ENCODE results near the gene TFCP2L1. TPM values are rescaled to one million over a fixed set of nuclear protein-coding genes. Genes with fewer than 3 reads are reported as not detected.

The TFCP2L1 gene
- total RNA-seq, 1 experiment from 2014 or later, result 29.8 TPM

- BruUV-seq (replicated peaks), result no TSS peak
- TF ChIP-seq CTCF (IDR thresholded peaks at IDR 0.05; ENCODE audit: unreplicated experiment), result no peak
- Mint-ChIP-seq H3K27ac (ENCODE audit: unreplicated experiment) (no peak overlapping the region), H3K4me1 (ENCODE audit: low read depth, unreplicated experiment) (no peaks in the 10 kb centered on the region), H3K36me3 (ENCODE audit: insufficient read depth, unreplicated experiment) (peaks cover 14% of the 10 kb centered on the region), H3K4me3 (ENCODE audit: low read depth, unreplicated experiment) (no peak overlapping the region), H3K9me3 (ENCODE audit: low read depth, unreplicated experiment) (no peaks in the 10 kb centered on the region), H3K27me3 (ENCODE audit: unreplicated experiment) (no peaks in the 10 kb centered on the region)
- no peak for DNase-seq
- CTCF ChIA-PET, result no interaction called here
- intact Hi-C loops (cut with micrococcal nuclease; ENCODE audit: unreplicated experiment), result no loop called here
These were observed 41.1 kb downstream of the TFCP2L1 start for GRCh38 chr2:121243821-121244460.

- no peak for DNase-seq
- BruUV-seq (replicated peaks), result no TSS peak
- Mint-ChIP-seq H3K27me3 (ENCODE audit: unreplicated experiment) (no peaks in the 10 kb centered on the region), H3K27ac (ENCODE audit: unreplicated experiment) (no peak overlapping the region), H3K9me3 (ENCODE audit: low read depth, unreplicated experiment) (no peaks in the 10 kb centered on the region), H3K4me1 (ENCODE audit: low read depth, unreplicated experiment) (no peaks in the 10 kb centered on the region), H3K4me3 (ENCODE audit: low read depth, unreplicated experiment) (no peak overlapping the region), H3K36me3 (ENCODE audit: insufficient read depth, unreplicated experiment) (peaks cover 14% of the 10 kb centered on the region)
- intact Hi-C loops (cut with micrococcal nuclease; ENCODE audit: unreplicated experiment), result no loop called here
- no peak for TF ChIP-seq CTCF (IDR thresholded peaks at IDR 0.05; ENCODE audit: unreplicated experiment)
- CTCF ChIA-PET, result no interaction called here
These were observed 42.0 kb downstream of the TFCP2L1 start for GRCh38 chr2:121242976-121243375.

DNA sequence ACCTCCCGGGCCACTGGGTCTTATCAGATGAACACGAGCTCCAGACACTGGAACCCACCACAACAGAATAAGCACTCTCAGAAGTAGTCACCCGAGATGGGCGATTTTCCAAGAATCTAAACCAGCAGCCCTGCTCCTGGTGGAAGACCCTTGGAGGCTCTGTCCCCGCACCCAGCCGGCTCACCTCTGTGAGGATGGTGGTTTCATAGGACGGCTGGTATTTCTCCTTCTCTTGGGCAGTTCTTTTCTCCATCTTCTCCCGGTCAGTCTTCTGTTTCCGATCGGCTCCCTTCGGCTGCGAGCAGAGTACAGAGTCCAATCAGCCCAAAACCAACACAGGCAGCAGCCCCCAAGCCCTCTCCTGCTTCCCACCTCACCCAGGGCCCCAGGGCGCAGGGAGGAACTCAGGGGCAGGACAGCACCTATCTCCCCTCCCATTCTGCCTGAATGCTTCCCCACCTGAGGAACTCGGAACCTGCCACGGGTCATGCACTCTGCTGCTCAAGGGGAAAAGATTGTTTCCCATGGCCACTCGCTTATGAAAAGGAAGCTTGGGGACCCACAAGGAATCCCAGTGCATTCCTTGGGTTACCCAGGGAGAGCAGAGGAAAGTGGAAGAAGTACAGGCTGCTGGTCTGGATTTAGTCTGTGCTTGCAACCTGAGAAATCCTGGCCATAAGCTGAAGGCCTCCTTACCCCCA lies 42.7 kb downstream of the TFCP2L1 start:
- H3K4me1 Mint-ChIP-seq (ENCODE audit: low read depth, unreplicated experiment), result no peaks in the 10 kb centered on the region
- no peaks in the 10 kb centered on the region for H3K9me3 Mint-ChIP-seq (ENCODE audit: low read depth, unreplicated experiment)
- no peak overlapping the region for H3K4me3 Mint-ChIP-seq (ENCODE audit: low read depth, unreplicated experiment)
- no peak overlapping the region for H3K27ac Mint-ChIP-seq (ENCODE audit: unreplicated experiment)
- BruUV-seq (replicated peaks), result no TSS peak
- intact Hi-C loops (cut with micrococcal nuclease; ENCODE audit: unreplicated experiment), result no loop called here
- peaks cover 18% of the 10 kb centered on the region for H3K36me3 Mint-ChIP-seq (ENCODE audit: insufficient read depth, unreplicated experiment)
- no peak for TF ChIP-seq CTCF (IDR thresholded peaks at IDR 0.05; ENCODE audit: unreplicated experiment)
- H3K27me3 Mint-ChIP-seq (ENCODE audit: unreplicated experiment), result no peaks in the 10 kb centered on the region
- CTCF ChIA-PET, result interaction anchor here (0.6 kb wide), 2 partner anchors 48 to 70 kb away, joined by 3 to 5 read pairs; no protein-coding TSS in a partner anchor
- no peak for DNase-seq

DNA sequence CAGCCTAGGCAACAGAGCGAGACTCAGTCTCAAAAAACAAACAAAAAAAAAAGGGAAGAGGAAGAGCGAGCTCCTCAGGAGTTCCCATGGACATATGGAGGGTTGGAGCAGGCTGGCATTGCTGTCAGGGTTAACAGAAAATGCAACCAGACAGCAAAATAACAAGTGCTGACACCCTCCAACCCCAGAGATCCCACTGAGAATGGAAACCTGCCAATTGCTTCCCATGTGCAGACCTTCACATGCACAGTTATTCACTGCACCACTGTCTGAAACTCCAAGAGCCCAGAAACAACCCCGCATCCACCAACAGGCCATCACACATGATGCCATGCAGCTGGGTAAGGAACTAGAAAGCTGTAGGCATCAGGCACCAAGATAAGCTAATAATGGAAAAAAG lies 43.5 kb downstream of the TFCP2L1 start:
- H3K4me1 Mint-ChIP-seq (ENCODE audit: low read depth, unreplicated experiment), result no peaks in the 10 kb centered on the region
- no peak for DNase-seq
- BruUV-seq (replicated peaks), result no TSS peak
- H3K4me3 Mint-ChIP-seq (ENCODE audit: low read depth, unreplicated experiment), result no peak overlapping the region
- H3K27ac Mint-ChIP-seq (ENCODE audit: unreplicated experiment), result no peak overlapping the region
- TF ChIP-seq CTCF (IDR thresholded peaks at IDR 0.05; ENCODE audit: unreplicated experiment), result no peak
- H3K36me3 Mint-ChIP-seq (ENCODE audit: insufficient read depth, unreplicated experiment), result peaks cover 21% of the 10 kb centered on the region
- intact Hi-C loops (cut with micrococcal nuclease; ENCODE audit: unreplicated experiment), result no loop called here
- no peaks in the 10 kb centered on the region for H3K9me3 Mint-ChIP-seq (ENCODE audit: low read depth, unreplicated experiment)
- H3K27me3 Mint-ChIP-seq (ENCODE audit: unreplicated experiment), result no peaks in the 10 kb centered on the region
- CTCF ChIA-PET, result interaction anchor here (0.7 kb wide), 1 partner anchor 90 kb away, joined by 4 read pairs; no protein-coding TSS in a partner anchor

Measured in Calu3 (cell line).